GM23248 (cell line): ENCODE data around the gene PDSS2.

Experiments used
- EZH2 ChIP-seq: fragments of 200-600 bp; sonication (generic); IDR thresholded peaks from 2 replicates; pipeline ENCODE4 v1.6.1; 2018; ENCODE audit warnings: antibody characterized with exemption, mild to moderate bottlenecking; ENCODE audit not compliant: insufficient read depth, poor library complexity, severe bottlenecking
- EZH2phosphoT487 ChIP-seq: fragments of 200-600 bp; sonication (generic); IDR thresholded peaks from 2 replicates; pipeline ENCODE4 v1.6.1; 2018; ENCODE audit warnings: antibody characterized with exemption, moderate library complexity, mild to moderate bottlenecking, low read depth; ENCODE audit not compliant: insufficient read depth

GRCh38 chr6:107400616-107401147 lies 58.7 kb downstream of the PDSS2 start:
- TF ChIP-seq EZH2, result no peak
- TF ChIP-seq EZH2phosphoT487, result no peak
